Caco-2 (cell line): ENCODE results near the gene CRB1. TPM values are rescaled to one million over a fixed set of nuclear protein-coding genes. Genes with fewer than 3 reads are reported as not detected.

Experiments used
- BruUV-seq: library from RNA; stranded (reverse); fragments of 400-500 nt; replicated peaks from 2 replicates; lab custom pipeline; 2021; lab: Mats Ljungman, UMichigan
- CTCF ChIA-PET: fragments of 300-600 bp; sonication (Branson Sonifier 250); formaldehyde crosslinking; loops from one replicate; lab custom pipeline; 2022; ENCODE audit warnings: antibody characterized with exemption; lab: Charles Lee
- POLR2A ChIA-PET: fragments of 300-600 bp; sonication (Branson Sonifier 250); formaldehyde crosslinking; loops from one replicate; lab custom pipeline; 2022; ENCODE audit warnings: antibody characterized with exemption; lab: Charles Lee
- DNase-seq, 2 experiments: peaks; one replicate each; pipeline versions ENCODE4 v3.0.0 to v3.0.0-alpha.2; 2020 to 2022
- H3K27me3 ChIP-seq: replicated peaks from 2 replicates; pipeline ENCODE4 v1.6.0; 2011; ENCODE audit warnings: low read length; ENCODE audit not compliant: control insufficient read depth, insufficient read depth
- H3K36me3 ChIP-seq: 2 replicates; pipeline ENCODE4 v1.5.1; 2011; ENCODE audit warnings: low read length; ENCODE audit not compliant: control insufficient read depth, insufficient read depth
- H3K4me1 ChIP-seq: fragments of 250-450 bp; sonication (Bioruptor Pico); 2 replicates; pipeline ENCODE4 v1.5.1; 2020; ENCODE audit warnings: mild to moderate bottlenecking
- H3K4me3 ChIP-seq: 2 replicates; pipeline ENCODE4 v1.5.1; 2011; ENCODE audit warnings: low read depth, mild to moderate bottlenecking, control low read depth, low read length
- H3K9me3 ChIP-seq: fragments of 250-450 bp; sonication (Bioruptor Pico); 2 replicates; pipeline ENCODE4 v1.5.1; 2020; ENCODE audit warnings: mild to moderate bottlenecking, moderate library complexity
- H3K27ac Mint-ChIP-seq: one replicate; pipeline ENCODE4 v1.8.0; 2022; ENCODE audit warnings: mixed read lengths; ENCODE audit not compliant: unreplicated experiment
- H3K27me3 Mint-ChIP-seq: one replicate; pipeline ENCODE4 v1.8.0; 2022; ENCODE audit warnings: mixed read lengths; ENCODE audit not compliant: insufficient read depth, unreplicated experiment
- H3K36me3 Mint-ChIP-seq: one replicate; pipeline ENCODE4 v1.8.0; 2022; ENCODE audit warnings: mild to moderate bottlenecking, mixed read lengths; ENCODE audit not compliant: insufficient read depth, unreplicated experiment
- H3K4me1 Mint-ChIP-seq: one replicate; pipeline ENCODE4 v1.8.0; 2022; ENCODE audit warnings: low read depth, mixed read lengths; ENCODE audit not compliant: unreplicated experiment
- H3K4me3 Mint-ChIP-seq: one replicate; pipeline ENCODE4 v1.8.0; 2022; ENCODE audit warnings: mild to moderate bottlenecking, moderate library complexity, mixed read lengths; ENCODE audit not compliant: unreplicated experiment
- H3K9me3 Mint-ChIP-seq: one replicate; pipeline ENCODE4 v1.8.0; 2022; ENCODE audit warnings: mixed read lengths; ENCODE audit not compliant: unreplicated experiment
- intact Hi-C: fragments of 100-400 bp; cut with micrococcal nuclease; formaldehyde crosslinking; loops from one replicate; pipeline ENCODE4 v1.10.0; 2022; ENCODE audit not compliant: unreplicated experiment
- total RNA-seq: library from RNA; stranded (reverse); gene quantifications from 2 replicates; pipeline ENCODE4 v1.2.3, GENCODE V29; 2022
- TF ChIP-seq, protein P1 (sequence below), 2 experiments: fragments of 200-600 bp in 1 of 2; IDR thresholded peaks; 1 replicate in 1 of 2; 2 replicates in 1 of 2; pipeline versions ENCODE4 v1.5.1 to v1.8.0; 2011 to 2022; ENCODE audit warnings: antibody characterized with exemption in 1 of 2, control low read depth in 1 of 2, inconsistent platforms in 1 of 2, low read depth in 1 of 2, low read length in 1 of 2, mild to moderate bottlenecking in 1 of 2, moderate library complexity in 1 of 2; ENCODE audit not compliant: insufficient read depth in 1 of 2, severe bottlenecking in 1 of 2, unreplicated experiment in 1 of 2

CRB1 gene
- total RNA-seq, 1 experiment from 2014 or later: not detected

DNA sequence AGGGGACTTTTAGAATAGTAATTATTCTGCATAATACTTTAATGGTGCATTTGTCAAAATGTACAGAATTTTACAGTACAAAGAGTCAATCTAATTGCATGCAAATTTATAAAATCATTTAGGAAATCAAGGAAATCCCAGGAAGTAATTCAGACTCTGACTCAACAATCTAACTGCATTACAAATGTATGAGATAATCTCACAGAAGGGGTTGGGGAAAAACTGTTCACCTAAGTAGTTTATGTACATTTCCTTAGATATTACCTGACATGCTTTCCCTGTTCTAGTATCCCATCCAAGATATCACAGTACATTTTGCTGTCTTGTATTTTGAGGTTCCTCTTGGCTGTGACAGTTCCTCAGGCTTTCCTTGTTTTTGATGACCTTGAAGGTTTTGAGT lies 4.7 kb downstream of the CRB1 start:
- H3K27me3 ChIP-seq: no peaks in the 10 kb centered on the region
- H3K4me3 ChIP-seq: no peak overlapping the region
- H3K27ac Mint-ChIP-seq: no peak overlapping the region
- DNase-seq: no peak
- intact Hi-C loops: no loop called here
- ChIA-PET CTCF (no interaction called here), POLR2A (no interaction called here)
- no peaks in the 10 kb centered on the region for H3K36me3 Mint-ChIP-seq
- H3K27me3 Mint-ChIP-seq: peaks cover 2% of the 10 kb centered on the region
- no peaks in the 10 kb centered on the region for H3K36me3 ChIP-seq
- H3K4me3 Mint-ChIP-seq: no peak overlapping the region
- H3K9me3 Mint-ChIP-seq: no peaks in the 10 kb centered on the region
- TF ChIP-seq, protein P1, sequence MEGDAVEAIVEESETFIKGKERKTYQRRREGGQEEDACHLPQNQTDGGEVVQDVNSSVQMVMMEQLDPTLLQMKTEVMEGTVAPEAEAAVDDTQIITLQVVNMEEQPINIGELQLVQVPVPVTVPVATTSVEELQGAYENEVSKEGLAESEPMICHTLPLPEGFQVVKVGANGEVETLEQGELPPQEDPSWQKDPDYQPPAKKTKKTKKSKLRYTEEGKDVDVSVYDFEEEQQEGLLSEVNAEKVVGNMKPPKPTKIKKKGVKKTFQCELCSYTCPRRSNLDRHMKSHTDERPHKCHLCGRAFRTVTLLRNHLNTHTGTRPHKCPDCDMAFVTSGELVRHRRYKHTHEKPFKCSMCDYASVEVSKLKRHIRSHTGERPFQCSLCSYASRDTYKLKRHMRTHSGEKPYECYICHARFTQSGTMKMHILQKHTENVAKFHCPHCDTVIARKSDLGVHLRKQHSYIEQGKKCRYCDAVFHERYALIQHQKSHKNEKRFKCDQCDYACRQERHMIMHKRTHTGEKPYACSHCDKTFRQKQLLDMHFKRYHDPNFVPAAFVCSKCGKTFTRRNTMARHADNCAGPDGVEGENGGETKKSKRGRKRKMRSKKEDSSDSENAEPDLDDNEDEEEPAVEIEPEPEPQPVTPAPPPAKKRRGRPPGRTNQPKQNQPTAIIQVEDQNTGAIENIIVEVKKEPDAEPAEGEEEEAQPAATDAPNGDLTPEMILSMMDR (IDR thresholded peaks at IDR 0.05; ENCODE audit: insufficient read depth in 1 of 2, low read depth in 1 of 2, low read length in 1 of 2, severe bottlenecking in 1 of 2, unreplicated experiment in 1 of 2): no peak
- no peaks in the 10 kb centered on the region for H3K4me1 ChIP-seq
- BruUV-seq: no TSS peak
- H3K4me1 Mint-ChIP-seq: no peaks in the 10 kb centered on the region
- no peaks in the 10 kb centered on the region for H3K9me3 ChIP-seq

DNA sequence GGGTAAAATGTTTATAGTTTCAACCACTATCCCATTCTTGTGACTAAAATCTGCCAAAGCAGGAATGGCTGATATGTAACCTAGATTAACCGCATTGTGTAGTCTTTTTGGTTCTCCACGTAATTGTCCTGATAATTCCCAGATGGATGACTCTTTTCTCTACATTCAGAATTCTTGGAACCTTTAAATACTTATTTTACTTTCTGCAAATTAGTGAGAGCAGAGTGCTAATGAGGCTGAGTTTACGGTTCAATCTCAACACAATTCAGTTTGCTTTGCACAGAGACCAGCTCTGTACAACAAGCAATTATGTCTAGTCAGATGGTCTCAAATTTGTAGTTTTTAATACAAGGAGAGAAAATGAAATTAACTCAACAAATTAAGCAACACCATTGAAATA lies 9.1 kb downstream of the CRB1 start:
- H3K36me3 ChIP-seq: no peaks in the 10 kb centered on the region
- CTCF ChIA-PET: no interaction called here
- Mint-ChIP-seq H3K27ac (no peak overlapping the region), H3K36me3 (no peaks in the 10 kb centered on the region), H3K27me3 (peaks cover 3% of the 10 kb centered on the region), H3K9me3 (no peaks in the 10 kb centered on the region), H3K4me1 (no peaks in the 10 kb centered on the region), H3K4me3 (no peak overlapping the region)
- H3K27me3 ChIP-seq: no peaks in the 10 kb centered on the region
- DNase-seq: no peak
- no peaks in the 10 kb centered on the region for H3K4me1 ChIP-seq
- TF ChIP-seq, protein P1 (IDR thresholded peaks at IDR 0.05; ENCODE audit: insufficient read depth in 1 of 2, low read depth in 1 of 2, low read length in 1 of 2, severe bottlenecking in 1 of 2, unreplicated experiment in 1 of 2): no peak
- BruUV-seq: no TSS peak
- no peaks in the 10 kb centered on the region for H3K9me3 ChIP-seq
- POLR2A ChIA-PET: no interaction called here
- intact Hi-C loops: no loop called here
- no peak overlapping the region for H3K4me3 ChIP-seq

DNA sequence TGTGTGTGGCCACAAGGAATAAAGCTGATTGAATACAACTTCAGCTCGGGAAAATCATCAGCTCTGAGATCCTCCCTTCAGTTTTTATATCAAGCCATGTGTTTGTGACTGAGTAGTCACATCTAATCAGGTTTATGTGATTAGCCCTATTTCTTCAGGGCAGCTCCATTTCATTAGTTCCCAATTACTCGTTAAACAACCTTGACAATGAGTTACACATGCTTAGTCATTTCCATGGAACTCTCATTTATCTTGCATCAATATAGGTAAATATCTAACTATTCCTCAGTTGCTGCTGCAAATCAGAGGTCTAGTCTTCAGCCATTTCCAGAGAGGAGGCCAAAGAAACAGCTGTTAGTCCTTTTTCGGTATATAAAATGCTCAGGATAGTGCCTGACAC lies 16.3 kb downstream of the CRB1 start:
- TF ChIP-seq, protein P1 (IDR thresholded peaks at IDR 0.05; ENCODE audit: insufficient read depth in 1 of 2, low read depth in 1 of 2, low read length in 1 of 2, severe bottlenecking in 1 of 2, unreplicated experiment in 1 of 2): no peak
- Mint-ChIP-seq H3K9me3 (no peaks in the 10 kb centered on the region), H3K36me3 (no peaks in the 10 kb centered on the region), H3K4me1 (no peaks in the 10 kb centered on the region), H3K4me3 (no peak overlapping the region), H3K27me3 (peaks cover 9% of the 10 kb centered on the region), H3K27ac (no peak overlapping the region)
- Histone ChIP-seq H3K27me3 (no peaks in the 10 kb centered on the region), H3K36me3 (no peaks in the 10 kb centered on the region), H3K4me3 (no peak overlapping the region), H3K4me1 (no peaks in the 10 kb centered on the region), H3K9me3 (no peaks in the 10 kb centered on the region)
- intact Hi-C loops: no loop called here
- ChIA-PET POLR2A (no interaction called here), CTCF (no interaction called here)
- DNase-seq: no peak
- no TSS peak for BruUV-seq
